ENCODE data around the gene STRADB. TPM values are rescaled to one million over a fixed set of nuclear protein-coding genes. Genes with fewer than 3 reads are reported as not detected.
A peak's percentile ranks its signal among the peaks of the same experiment; 100 is the strongest.

The STRADB gene
- total RNA-seq, 1 donor from 2014 or later, result 13.7 TPM

GRCh38 chr2:201404699-201405280, 46.8 kb upstream of the STRADB start:
- TF ChIP-seq CTCF (IDR thresholded peaks at IDR 0.05), result no peak
- peaks cover 2% of the 10 kb centered on the region for H3K36me3 Mint-ChIP-seq (ENCODE audit: low read depth)
- no peaks in the 10 kb centered on the region for H3K27me3 Mint-ChIP-seq (ENCODE audit: low read depth)
- H3K4me3 Mint-ChIP-seq (ENCODE audit: unreplicated experiment), result no peak overlapping the region
- peaks cover 50% of the 10 kb centered on the region for H3K4me1 Mint-ChIP-seq (ENCODE audit: low read depth)
- no peak for DNase-seq (ENCODE audit: low spot score)
- no peaks in the 10 kb centered on the region for H3K9me3 Mint-ChIP-seq (ENCODE audit: low read depth)
- no peak overlapping the region for H3K27ac Mint-ChIP-seq (ENCODE audit: unreplicated experiment)

GRCh38 chr2:201406077-201406662, 45.4 kb upstream of the STRADB start:
- DNase-seq (ENCODE audit: low spot score), result no peak
- Mint-ChIP-seq H3K9me3 (ENCODE audit: low read depth) (no peaks in the 10 kb centered on the region), H3K27me3 (ENCODE audit: low read depth) (no peaks in the 10 kb centered on the region), H3K4me3 (ENCODE audit: unreplicated experiment) (peak overlapping the region; percentile 6), H3K4me1 (ENCODE audit: low read depth) (peaks cover 51% of the 10 kb centered on the region), H3K27ac (ENCODE audit: unreplicated experiment) (peak overlapping the region; percentile 65), H3K36me3 (ENCODE audit: low read depth) (peaks cover 2% of the 10 kb centered on the region)
- no peak for TF ChIP-seq CTCF (IDR thresholded peaks at IDR 0.05)

GRCh38 chr2:201407265-201407664, 44.3 kb upstream of the STRADB start:
- no peak for DNase-seq (ENCODE audit: low spot score)
- Mint-ChIP-seq H3K36me3 (ENCODE audit: low read depth) (peaks cover 2% of the 10 kb centered on the region), H3K9me3 (ENCODE audit: low read depth) (no peaks in the 10 kb centered on the region), H3K27me3 (ENCODE audit: low read depth) (no peaks in the 10 kb centered on the region), H3K27ac (ENCODE audit: unreplicated experiment) (no peak overlapping the region), H3K4me1 (ENCODE audit: low read depth) (peaks cover 58% of the 10 kb centered on the region), H3K4me3 (ENCODE audit: unreplicated experiment) (no peak overlapping the region)
- no peak for TF ChIP-seq CTCF (IDR thresholded peaks at IDR 0.05)

- Mint-ChIP-seq H3K27ac (ENCODE audit: unreplicated experiment) (no peak overlapping the region), H3K27me3 (ENCODE audit: low read depth) (no peaks in the 10 kb centered on the region), H3K36me3 (ENCODE audit: low read depth) (peaks cover 2% of the 10 kb centered on the region), H3K4me1 (ENCODE audit: low read depth) (peaks cover 49% of the 10 kb centered on the region), H3K4me3 (ENCODE audit: unreplicated experiment) (no peak overlapping the region), H3K9me3 (ENCODE audit: low read depth) (no peaks in the 10 kb centered on the region)
- TF ChIP-seq CTCF (IDR thresholded peaks at IDR 0.05), result no peak
- DNase-seq (ENCODE audit: low spot score), result no peak
Observed at GRCh38 chr2:201408931-201409330, 42.6 kb upstream of the STRADB start.

- no peaks in the 10 kb centered on the region for H3K27me3 Mint-ChIP-seq (ENCODE audit: low read depth)
Observed at GRCh38 chr2:201411421-201411820, 40.1 kb upstream of the STRADB start.

More at GRCh38 chr2:201411421-201411820, 40.1 kb upstream of the STRADB start:
- no peaks in the 10 kb centered on the region for H3K9me3 Mint-ChIP-seq (ENCODE audit: low read depth)
- no peak overlapping the region for H3K4me3 Mint-ChIP-seq (ENCODE audit: unreplicated experiment)
- H3K4me1 Mint-ChIP-seq (ENCODE audit: low read depth), result peaks cover 31% of the 10 kb centered on the region
- TF ChIP-seq CTCF (IDR thresholded peaks at IDR 0.05), result no peak
- H3K36me3 Mint-ChIP-seq (ENCODE audit: low read depth), result no peaks in the 10 kb centered on the region
- H3K27ac Mint-ChIP-seq (ENCODE audit: unreplicated experiment), result no peak overlapping the region
- DNase-seq (ENCODE audit: low spot score), result no peak

All from chondrocyte (in vitro differentiated cells).